ENCODE measurements around the gene MYOCOS.

- no peak for TF ChIP-seq EZH2 (IDR thresholded peaks at IDR 0.05; ENCODE audit: borderline replicate concordance, low read length)
- no peak for TF ChIP-seq CTCF (conservative IDR thresholded peaks at IDR 0.05 in 1 of 2, IDR thresholded peaks at IDR 0.05 in 1 of 2; ENCODE audit: extremely low read depth in 1 of 2, insufficient read depth in 1 of 2, low read depth in 1 of 2, low read length in 2 of 2)
These were observed 30.3 kb downstream of the MYOCOS start, which contains the start of gene MYOC for GRCh38 chr1:171652234-171652822.

Data from mammary epithelial cell (primary cell).